Esophagus squamous epithelium (tissue), 4 donors: ENCODE measurements around the gene GPSM1.

Experiments
- CTCF ChIP-seq, 6 experiments: fragments of 450-650 bp in 4 of 6; fragments of 200-600 bp in 2 of 6; sonication (generic) in 2 of 6; IDR thresholded peaks; one replicate each; pipeline ENCODE4 v1.5.1; 2016 to 2019; ENCODE audit warnings: antibody characterized with exemption in 6 of 6, mild to moderate bottlenecking in 4 of 6, moderate library complexity in 4 of 6
- POLR2A ChIP-seq, 4 donors: fragments of 450-650 bp; IDR thresholded peaks; one replicate each; pipeline ENCODE4 v1.6.1; 2017; ENCODE audit warnings: antibody characterized with exemption in 4 of 4, mild to moderate bottlenecking in 4 of 4, moderate library complexity in 3 of 4

- TF ChIP-seq CTCF (IDR thresholded peaks at IDR 0.05): no peak
- no peak for TF ChIP-seq POLR2A (IDR thresholded peaks at IDR 0.05)
These were observed 47.9 kb upstream of the GPSM1 start for GRCh38 chr9:136279471-136279870.
